ENCODE measurements around the gene PTPRD.

PTPRD gene

GRCh38 chr9:8346296-8346695 is 2266.5 kb downstream of the PTPRD start:
- no peak for DNase-seq

DNA sequence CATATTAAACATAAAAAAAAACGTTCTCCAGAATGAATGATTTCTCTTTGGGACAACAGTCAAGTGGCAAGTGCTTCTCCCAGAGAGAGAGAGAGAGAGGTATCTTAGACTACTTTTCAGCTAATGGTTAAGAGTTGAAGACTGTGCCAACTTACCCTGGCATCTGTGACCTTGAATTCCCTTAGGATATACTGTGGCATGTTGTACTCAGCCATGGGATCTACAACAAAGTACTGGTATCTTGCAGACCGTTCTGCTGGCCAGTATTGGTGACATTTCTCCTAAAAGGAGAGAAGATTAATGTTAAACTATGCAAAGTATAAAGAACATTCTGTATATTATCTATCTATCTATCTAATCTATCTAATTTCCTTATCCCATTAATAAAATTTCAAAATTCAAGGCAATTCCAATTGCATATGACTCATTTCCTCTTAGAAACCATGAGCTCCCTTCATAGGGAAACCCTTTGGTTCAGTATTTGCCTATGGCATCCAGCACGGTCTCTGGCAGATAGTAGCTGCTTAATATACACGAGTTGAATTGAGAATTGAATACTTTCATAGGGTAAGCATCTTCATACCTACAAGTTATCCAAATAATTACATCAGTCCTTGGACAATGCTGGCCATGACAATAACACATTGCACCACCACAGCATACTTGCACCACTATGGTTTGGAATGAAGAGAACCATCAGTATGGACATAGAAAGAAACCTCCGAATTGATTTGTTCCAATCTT is 2273.9 kb downstream of the PTPRD start:
- no peak for DNase-seq

DNA sequence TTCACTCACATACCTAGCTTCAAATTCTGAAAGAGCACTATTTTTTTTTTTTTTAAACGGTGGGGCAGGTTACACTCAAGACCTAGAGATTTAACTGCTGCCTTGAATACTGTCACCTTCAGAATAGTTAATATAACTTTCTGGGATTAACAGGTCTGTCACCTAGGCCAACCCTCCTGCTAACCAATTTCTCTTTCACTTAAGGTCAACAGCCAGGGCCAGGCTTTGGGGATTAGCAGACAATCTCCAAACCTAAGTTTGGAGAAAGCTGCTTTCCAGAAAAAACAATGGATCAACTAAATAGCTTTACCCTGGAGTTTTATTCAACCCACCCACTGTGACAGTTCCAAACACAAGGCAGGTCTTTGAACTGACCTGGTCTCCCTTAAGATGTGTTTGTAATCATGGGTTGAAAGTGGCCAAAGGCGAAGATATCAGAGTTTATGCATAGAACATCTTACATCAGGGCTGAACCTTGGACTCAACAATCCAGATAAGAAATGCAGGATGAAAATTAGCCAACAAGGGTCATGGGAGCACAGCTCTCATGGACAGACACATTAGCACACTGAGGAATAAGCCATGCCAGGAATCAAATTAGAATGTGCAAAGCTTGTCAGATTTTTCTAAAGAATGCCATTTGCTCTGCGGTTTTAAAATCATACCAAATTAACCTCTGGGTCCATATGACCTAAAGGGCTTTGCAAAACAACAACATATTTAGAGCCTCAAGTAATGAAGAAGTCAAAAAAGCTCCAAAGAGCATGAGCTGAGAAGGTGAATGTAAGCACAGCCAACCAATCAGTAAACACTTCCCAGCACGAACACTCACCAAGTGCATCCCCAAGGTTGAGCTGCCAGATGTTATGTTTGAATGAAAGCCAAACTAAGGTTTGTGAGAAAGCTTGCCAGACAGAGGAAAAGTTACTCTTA is 2274.7 kb downstream of the PTPRD start:
- no peak for DNase-seq

DNA sequence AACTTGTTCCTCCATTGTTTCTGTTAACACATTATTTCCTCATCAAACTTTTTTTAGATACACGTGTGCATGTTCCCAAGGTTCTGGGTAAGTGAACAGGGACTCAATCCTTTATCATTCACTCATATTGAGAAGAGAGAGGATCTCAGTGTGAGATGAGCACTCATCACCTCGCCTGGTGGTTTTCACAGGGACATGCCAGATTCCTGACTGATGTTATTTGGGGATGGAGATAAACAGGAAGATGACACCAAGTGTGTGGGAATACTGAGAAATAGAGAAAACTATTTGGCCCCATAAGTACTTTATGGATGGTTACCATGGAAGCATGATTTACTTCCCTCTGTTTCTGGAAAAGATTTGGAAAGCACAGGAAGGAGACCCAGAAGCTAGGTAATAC is 2279.9 kb downstream of the PTPRD start:
- no peak for DNase-seq

GRCh38 chr9:8332331-8332650 is 2280.5 kb downstream of the PTPRD start:
- DNase-seq = no peak

GRCh38 chr9:8331507-8332330 is 2281.1 kb downstream of the PTPRD start:
- DNase-seq = no peak

DNA sequence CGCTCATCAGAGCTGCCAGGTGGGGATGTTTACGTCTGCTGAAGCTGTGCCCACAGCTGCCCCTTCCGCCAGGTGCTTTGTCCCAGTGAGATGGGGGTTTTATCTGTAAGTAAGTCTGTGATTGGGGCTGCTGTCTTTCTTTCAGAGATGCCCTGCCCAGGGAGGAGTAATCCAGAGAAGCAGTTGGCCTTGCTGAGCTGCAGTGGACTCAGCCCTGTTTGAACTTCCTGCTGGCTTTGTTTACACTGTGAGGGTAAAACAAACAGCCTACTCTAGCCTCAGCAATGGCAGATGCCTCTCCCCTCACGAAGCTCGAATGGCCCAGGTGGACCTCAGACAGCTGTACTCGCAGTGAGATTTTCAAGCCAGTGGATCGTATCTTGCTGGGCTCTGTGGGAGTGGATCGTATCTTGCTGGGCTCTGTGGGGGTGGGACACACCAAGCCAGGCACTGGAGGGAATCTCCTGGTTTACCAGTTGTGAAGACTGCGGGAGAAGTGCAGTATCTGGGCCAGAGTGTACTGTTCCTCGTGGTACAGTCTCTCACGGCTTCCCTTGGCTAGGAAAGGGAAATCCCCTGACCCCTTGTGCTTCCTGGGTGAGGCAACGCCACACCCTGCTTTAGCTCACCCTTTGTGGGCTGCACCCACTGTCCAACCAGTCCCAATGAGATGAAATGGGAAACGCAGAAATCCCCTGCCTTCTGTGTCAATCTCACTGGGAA is 2283.1 kb downstream of the PTPRD start:
- no peak for DNase-seq

DNA sequence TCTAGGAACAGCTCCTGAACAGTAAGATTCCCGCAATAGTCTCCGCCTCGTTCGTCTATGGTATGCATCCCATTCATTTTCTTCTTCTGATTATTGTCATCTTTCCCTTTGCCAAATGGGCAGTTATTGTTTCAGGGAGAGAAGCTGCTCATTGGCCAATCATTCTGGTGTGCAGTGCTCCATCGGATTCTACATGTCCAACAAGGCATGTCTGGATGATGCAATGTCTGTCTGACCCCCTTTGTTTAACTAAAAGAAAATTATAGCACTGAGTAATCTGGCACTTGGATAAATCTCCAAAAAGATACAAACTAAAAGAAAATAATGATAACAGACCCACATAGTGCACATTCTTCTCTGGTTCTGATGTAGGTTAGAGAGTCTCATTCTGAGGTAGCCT is 2297.6 kb downstream of the PTPRD start:
- DNase-seq = no peak

DNA sequence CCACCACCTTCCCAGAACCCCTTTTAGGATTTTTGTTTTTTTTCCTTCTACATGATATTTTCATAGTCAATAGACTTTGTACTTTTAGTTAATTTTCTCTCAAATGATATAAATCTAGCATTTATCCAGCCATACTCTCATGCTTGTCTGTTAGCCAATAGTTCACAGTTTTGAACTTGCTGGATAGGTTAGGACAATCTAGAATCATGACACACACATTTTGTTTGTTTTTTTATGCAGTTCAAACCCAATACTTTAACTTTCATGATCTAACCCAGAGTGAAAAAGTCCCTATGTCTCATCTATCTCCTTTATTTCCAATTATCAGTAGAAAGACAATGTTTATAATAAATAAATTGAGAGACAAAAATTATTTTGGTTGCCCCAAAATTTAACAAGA is 2303.5 kb downstream of the PTPRD start:
- DNase-seq = no peak

GRCh38 chr9:8304720-8305119 is 2308.1 kb downstream of the PTPRD start:
- DNase-seq = no peak

DNA sequence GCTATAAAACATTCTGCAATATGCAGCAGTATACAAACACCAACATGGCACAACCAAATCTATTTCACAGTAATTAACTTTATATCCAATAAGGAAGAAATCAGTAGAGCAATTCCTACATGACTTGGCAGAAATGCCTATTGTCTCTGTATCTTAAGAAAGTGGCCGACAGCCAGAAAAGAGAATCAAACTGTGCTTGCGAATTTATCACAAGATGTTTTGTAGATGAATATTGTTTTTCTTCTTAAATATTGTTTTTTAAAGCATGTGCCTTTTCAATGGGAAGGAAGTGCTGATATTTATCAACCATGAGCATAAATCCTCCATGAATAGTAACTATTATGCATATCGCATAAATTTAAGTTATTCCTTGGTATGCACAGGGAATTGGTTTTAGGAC is 2311.5 kb downstream of the PTPRD start:
- no peak for DNase-seq

DNA sequence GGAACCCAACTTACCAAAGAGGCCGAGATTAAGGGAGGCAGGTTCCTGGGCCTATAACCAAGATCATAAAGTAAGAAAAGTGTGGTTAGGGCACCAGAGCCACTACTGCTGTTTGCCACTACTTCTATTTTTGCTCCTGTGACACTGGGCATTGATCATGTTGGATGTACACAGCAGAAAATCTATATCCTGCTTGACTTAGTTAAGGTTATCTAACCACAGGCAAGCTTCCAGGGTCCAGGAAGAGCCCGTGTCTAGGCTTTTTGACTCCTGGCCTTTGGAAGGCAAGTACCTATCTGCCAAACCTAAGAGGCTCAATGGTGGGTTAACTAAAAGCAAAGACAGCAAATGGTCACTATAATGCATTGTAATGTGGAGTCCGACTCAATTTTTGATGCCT is 2315.8 kb downstream of the PTPRD start:
- DNase-seq = no peak

- DNase-seq = no peak
Measured at GRCh38 chr9:8292657-8293056, 2320.1 kb downstream of the PTPRD start.

DNA sequence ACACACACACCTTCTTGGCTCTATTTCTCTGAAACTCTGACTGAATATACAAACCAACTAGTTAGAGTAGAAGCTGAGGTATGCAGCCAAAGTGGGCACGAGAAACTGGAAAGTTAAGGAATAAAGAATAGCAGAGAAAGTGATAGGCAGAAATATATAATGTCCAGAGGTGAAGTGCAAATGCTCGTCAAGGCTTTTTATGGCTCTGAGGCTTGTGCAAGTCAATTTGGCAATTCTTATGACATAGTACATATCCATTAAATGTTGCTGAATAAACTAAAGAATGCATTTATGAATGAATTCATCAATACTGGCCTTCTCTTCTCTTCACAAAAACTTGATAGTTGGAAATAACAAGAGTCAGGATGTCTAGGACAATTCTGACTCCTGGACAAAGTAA is 2323.1 kb downstream of the PTPRD start:
- DNase-seq = no peak

GRCh38 chr9:8287970-8288369 is 2324.8 kb downstream of the PTPRD start:
- DNase-seq = no peak

DNA sequence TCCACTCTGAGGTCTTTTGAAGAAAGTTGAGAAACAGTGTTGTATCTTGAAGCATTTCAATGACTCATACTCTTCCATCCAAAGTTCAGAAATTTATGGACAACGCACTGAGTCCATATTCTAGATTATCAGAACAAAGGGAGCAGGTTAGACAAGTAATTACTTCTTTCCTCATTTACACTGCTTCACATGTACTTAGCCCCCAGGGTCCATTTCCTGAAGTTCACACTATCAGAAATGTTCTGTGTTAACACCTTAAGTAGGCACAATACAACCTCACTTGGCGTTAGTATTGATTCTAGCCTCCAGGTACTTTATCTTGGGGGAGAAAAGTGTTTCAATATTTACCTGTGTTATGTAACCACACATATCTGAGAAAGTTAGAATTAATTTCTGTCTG is 2325.3 kb downstream of the PTPRD start:
- no peak for DNase-seq

- no peak for DNase-seq
Measured at GRCh38 chr9:8284884-8285283, 2327.9 kb downstream of the PTPRD start.

- DNase-seq = no peak
Measured at GRCh38 chr9:8282535-8282934, 2330.3 kb downstream of the PTPRD start.

DNA sequence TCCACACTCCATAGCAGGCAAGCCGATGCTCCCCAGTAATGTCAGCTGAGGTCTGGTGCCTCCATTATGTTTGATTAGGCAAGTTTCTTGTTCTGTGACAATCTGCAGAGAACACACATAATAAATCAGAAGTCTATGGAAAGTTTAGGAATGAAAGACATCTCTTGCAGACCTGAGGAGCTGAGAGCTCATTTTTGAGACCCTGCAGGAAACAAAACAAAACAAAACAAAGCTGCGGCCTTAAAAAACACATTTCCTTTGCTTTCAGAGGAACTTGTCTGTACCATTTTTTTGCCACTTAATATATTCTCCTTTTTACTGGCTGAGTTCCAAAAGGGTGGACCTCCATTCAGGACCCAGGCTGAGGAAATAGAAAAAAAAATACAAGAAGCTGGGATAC is 2332.0 kb downstream of the PTPRD start:
- no peak for DNase-seq

DNA sequence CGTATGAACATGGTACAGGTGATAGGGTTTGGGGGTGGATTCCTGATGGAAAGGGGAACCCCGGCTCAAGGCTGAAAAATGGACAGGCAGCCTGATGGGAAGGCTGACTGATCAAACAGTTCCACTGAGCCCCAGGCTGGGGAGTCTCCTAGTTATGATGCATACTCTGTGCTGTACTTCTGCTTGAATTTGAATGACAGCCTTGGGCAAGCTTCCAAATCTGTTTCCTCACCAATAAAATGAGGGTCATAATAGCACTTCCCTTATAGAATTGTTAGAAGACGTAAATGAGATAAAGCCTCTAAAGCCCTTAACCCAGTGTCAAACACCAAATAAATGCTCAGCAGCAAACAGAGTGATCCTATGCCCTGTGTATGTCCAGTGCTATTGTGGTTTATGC is 2334.8 kb downstream of the PTPRD start:
- DNase-seq = no peak

GRCh38 chr9:8270235-8270634 is 2342.6 kb downstream of the PTPRD start:
- DNase-seq = no peak

- no peak for DNase-seq
Measured at GRCh38 chr9:8268881-8269280, 2343.9 kb downstream of the PTPRD start.

Data from activated gamma-delta T cell (primary cell).